ENCODE results near the gene ATXN7L3.

GRCh38 chr17:44230140-44230539 is 30.5 kb upstream of the ATXN7L3 start:
- TF ChIP-seq CTCF (tag by site-specific recombination; IDR thresholded peaks at IDR 0.05): no peak
- no peak for TF ChIP-seq PRDM4 (tag by site-specific recombination; IDR thresholded peaks at IDR 0.05)
- no peak for TF ChIP-seq OVOL3 (tag by site-specific recombination; IDR thresholded peaks at IDR 0.05)
- no peak for TF ChIP-seq ZNF501 (tag by site-specific recombination; IDR thresholded peaks at IDR 0.05)
- no peak for TF ChIP-seq ZNF48 (tag by site-specific recombination; IDR thresholded peaks at IDR 0.05)
- no peak for TF ChIP-seq ZBTB8A (tag by site-specific recombination; IDR thresholded peaks at IDR 0.05)
- no peak for TF ChIP-seq ZNF776 (tag by site-specific recombination; IDR thresholded peaks at IDR 0.05; ENCODE audit: borderline replicate concordance)
- TF ChIP-seq ZNF768 (tag by site-specific recombination; IDR thresholded peaks at IDR 0.05): no peak
- no peak for TF ChIP-seq EGR2 (tag by site-specific recombination; IDR thresholded peaks at IDR 0.05; ENCODE audit: low read depth)
- TF ChIP-seq ATF2 (tag by site-specific recombination; IDR thresholded peaks at IDR 0.05; ENCODE audit: low read depth): no peak
- no peak for TF ChIP-seq ZNF585B (tag by site-specific recombination; IDR thresholded peaks at IDR 0.05)
- TF ChIP-seq REST (tag by site-specific recombination; IDR thresholded peaks at IDR 0.05): no peak
- TF ChIP-seq ZNF302 (tag by site-specific recombination; IDR thresholded peaks at IDR 0.05; ENCODE audit: low read depth): no peak
